GM18519 (cell line): ENCODE results near the gene GK2.

ENCODE experiments used
- ATAC-seq: cut with Tn5 transposase; IDR thresholded peaks from one replicate; pipeline ENCODE4 v1.9.1; 2021; ENCODE audit warnings: mild to moderate bottlenecking, moderate library complexity; ENCODE audit not compliant: unreplicated experiment, low FRiP score

GK2 gene

DNA sequence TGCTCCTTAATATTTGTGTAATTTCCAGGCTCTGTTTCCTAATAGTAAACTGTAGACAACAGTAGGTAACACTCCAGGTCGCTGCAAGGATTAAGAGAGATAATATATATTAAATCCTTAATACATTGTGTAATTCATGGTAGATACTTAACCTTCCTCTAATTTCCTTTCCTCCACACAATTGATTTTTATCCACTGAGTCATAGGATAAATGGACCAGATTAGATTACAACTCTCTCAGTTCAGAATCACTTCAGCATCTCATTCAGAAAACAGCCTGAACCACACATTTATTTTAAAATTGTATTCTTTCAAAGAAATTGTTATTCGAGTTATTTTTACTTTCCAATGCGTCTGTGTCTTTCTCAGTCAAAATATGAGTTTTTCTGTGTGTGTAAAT, 17.1 kb downstream of the GK2 start:
- ATAC-seq, result no peak

DNA sequence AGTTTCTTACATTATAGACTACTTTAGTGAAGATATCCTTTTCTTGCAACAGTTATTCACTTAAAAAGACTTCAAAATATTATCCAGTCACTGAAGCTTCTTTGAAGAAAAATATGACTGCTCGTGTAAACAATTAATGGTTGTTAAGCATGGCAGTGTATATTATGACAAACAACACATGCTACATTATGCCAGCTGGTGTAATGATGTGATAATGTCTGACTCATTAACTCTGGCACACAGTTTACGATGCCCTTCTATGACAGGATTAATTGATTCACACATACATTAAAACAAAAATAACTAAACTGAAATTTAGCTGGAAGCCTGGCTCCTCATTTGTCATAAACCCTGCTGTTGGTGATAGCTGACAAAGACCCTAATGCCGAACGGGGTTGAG, 22.4 kb downstream of the GK2 start:
- no peak for ATAC-seq

DNA sequence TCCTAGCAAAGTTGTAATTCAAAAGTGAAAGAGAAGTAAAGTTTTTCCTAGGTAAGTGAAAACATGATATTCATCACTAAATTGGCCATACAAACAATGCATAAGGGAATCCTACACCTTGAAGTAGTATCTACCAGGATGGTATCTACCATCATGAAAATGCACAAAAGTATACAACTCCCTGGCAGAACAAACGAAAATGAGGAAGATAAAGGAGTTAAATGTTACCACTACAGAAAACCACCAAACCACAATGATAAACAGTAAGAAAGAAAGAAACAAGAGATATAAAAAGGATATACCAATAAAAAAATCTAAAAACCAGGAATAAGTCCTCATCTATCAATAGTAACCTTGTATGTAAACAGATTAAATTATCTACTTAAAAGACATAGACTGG, 26.9 kb downstream of the GK2 start:
- ATAC-seq, result no peak

GRCh38 chr4:79370026-79370425, 38.0 kb downstream of the GK2 start:
- ATAC-seq, result no peak

- no peak for ATAC-seq
These were observed 40.9 kb downstream of the GK2 start for GRCh38 chr4:79367096-79367495.

GRCh38 chr4:79366422-79366821, 41.6 kb downstream of the GK2 start:
- no peak for ATAC-seq

DNA sequence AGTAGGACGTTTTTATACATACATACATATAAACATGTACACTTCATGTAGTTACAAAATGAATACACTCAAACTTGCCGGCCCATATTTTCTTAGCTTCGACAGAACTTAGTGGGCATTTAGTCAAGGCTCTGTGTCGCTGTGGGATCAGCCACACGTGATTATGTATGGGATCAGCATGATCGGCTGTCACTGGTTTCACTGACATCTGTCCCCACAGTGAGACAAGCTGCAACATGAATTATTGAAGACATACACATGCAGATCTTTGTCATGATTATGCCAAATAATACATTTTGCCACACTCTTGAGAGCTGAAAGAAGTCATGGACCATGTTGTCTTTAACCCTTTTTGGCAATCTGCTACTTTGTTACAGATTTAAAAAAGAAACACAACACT, 44.0 kb downstream of the GK2 start:
- no peak for ATAC-seq

GRCh38 chr4:79362626-79363025, 45.4 kb downstream of the GK2 start:
- no peak for ATAC-seq

DNA sequence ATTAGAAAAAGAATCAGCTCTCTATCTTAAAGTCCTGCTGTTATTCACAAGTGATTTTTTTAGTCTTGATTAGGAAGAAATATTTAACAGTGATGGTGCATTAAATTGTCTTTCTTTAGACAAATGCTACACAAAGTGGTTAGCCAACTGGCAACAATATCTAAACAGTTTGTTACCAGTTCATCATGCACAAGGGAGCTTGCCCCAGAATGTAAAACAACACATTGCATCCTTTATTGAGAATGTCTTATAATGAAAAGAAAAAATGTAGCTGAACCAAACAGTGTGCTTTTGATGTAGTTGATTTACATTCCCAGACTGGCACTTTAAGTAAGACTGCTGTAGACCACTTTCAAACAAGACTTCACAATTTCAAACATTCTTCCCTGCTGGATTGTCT, 48.0 kb downstream of the GK2 start:
- no peak for ATAC-seq

DNA sequence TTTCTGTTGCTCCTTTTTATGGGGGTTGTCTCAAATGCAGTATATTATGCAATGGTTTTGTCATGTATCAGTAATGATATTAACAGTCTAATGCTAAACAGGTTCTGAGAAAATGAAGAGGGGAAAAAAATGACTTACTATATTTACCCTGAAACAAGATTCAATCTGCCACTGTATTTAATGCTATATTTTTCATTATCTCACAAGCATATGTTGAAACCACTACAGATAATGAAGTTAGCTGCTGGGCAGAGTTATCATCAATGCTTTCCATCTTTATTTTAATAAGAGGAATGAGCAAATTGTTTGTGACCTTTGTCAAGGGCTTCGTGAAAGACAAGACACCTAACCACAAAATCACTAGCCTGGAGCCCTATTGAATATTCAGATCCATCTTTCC, 49.6 kb downstream of the GK2 start:
- ATAC-seq, result no peak

- no peak for ATAC-seq
These were observed 50.7 kb downstream of the GK2 start for GRCh38 chr4:79357365-79357764.
